ENCODE data around the gene MNAT1.

MNAT1 gene

GRCh38 chr14:60722357-60723115, 12.0 kb upstream of the MNAT1 start (continued):
- TF ChIP-seq ZNF350 (tag by site-specific recombination; IDR thresholded peaks at IDR 0.05) (no peak), ZNF623 (tag by site-specific recombination; IDR thresholded peaks at IDR 0.05) (no peak), HIC1 (tag by site-specific recombination; IDR thresholded peaks at IDR 0.05) (no peak), ZNF266 (tag by site-specific recombination; IDR thresholded peaks at IDR 0.05; ENCODE audit: low read depth) (no peak), ZSCAN23 (tag by site-specific recombination; IDR thresholded peaks at IDR 0.05) (no peak), ZNF544 (tag by site-specific recombination; IDR thresholded peaks at IDR 0.05) (no peak), ATF2 (tag by site-specific recombination; IDR thresholded peaks at IDR 0.05; ENCODE audit: low read depth) (no peak), ZNF394 (tag by site-specific recombination; IDR thresholded peaks at IDR 0.05; ENCODE audit: borderline replicate concordance) (no peak), ZNF670 (tag by site-specific recombination; IDR thresholded peaks at IDR 0.05; ENCODE audit: low read depth) (no peak), ZNF169 (tag by site-specific recombination; IDR thresholded peaks at IDR 0.05) (no peak), ZNF707 (tag by site-specific recombination; IDR thresholded peaks at IDR 0.05) (no peak), ZNF610 (tag by site-specific recombination; IDR thresholded peaks at IDR 0.05; ENCODE audit: borderline replicate concordance) (no peak), ZNF404 (tag by site-specific recombination; IDR thresholded peaks at IDR 0.05) (no peak), ZNF157 (tag by site-specific recombination; IDR thresholded peaks at IDR 0.05) (no peak), BCL11B (tag by site-specific recombination; IDR thresholded peaks at IDR 0.05; ENCODE audit: low read depth) (no peak), ZNF391 (tag by site-specific recombination; IDR thresholded peaks at IDR 0.05; ENCODE audit: borderline replicate concordance, low read depth) (no peak), OVOL3 (tag by site-specific recombination; IDR thresholded peaks at IDR 0.05) (no peak), ZNF248 (tag by site-specific recombination; IDR thresholded peaks at IDR 0.05) (no peak), ZFHX2 (tag by site-specific recombination; conservative IDR thresholded peaks at IDR 0.05) (peak; percentile 77), ZIC2 (tag by site-specific recombination; IDR thresholded peaks at IDR 0.05) (peak; percentile 90), ZNF311 (tag by site-specific recombination; IDR thresholded peaks at IDR 0.05; ENCODE audit: borderline replicate concordance) (no peak), ZFP41 (tag by site-specific recombination; IDR thresholded peaks at IDR 0.05; ENCODE audit: borderline replicate concordance) (no peak), REPIN1 (tag by site-specific recombination; IDR thresholded peaks at IDR 0.05; ENCODE audit: low read depth) (no peak), TSHZ1 (tag by site-specific recombination; IDR thresholded peaks at IDR 0.05; ENCODE audit: borderline replicate concordance) (no peak), ZNF677 (tag by site-specific recombination; IDR thresholded peaks at IDR 0.05) (no peak), MZF1 (tag by site-specific recombination; IDR thresholded peaks at IDR 0.05; ENCODE audit: borderline replicate concordance) (no peak), ZNF426 (tag by site-specific recombination; IDR thresholded peaks at IDR 0.05) (no peak), ZNF114 (tag by site-specific recombination; IDR thresholded peaks at IDR 0.05) (no peak), PRDM10 (tag by site-specific recombination; IDR thresholded peaks at IDR 0.05) (peak; percentile 21), ZNF23 (tag by site-specific recombination; IDR thresholded peaks at IDR 0.05; ENCODE audit: borderline replicate concordance) (no peak)

Measured in HEK293 (cell line).